Measurements from ENCODE around the gene ZBTB24. TPM values are rescaled to one million over a fixed set of nuclear protein-coding genes. Genes with fewer than 3 reads are reported as not detected.

ZBTB24 gene
- total and polyA plus RNA-seq, 4 donors: 1.2 to 3.9 (median 2.2) TPM

- Histone ChIP-seq H3K36me3 (ENCODE audit: control insufficient read depth in 4 of 4, insufficient read depth in 3 of 4, low read depth in 1 of 4, low read length in 3 of 4) (no peaks in the 10 kb centered on the region), H3K9me3 (ENCODE audit: control insufficient read depth in 4 of 4, low read length in 3 of 4) (no peaks in the 10 kb centered on the region), H3K9ac (ENCODE audit: low read depth in 1 of 2, low read length in 2 of 2) (no peak overlapping the region), H3K4me1 (ENCODE audit: control insufficient read depth in 4 of 4, insufficient read depth in 4 of 4, low read length in 3 of 4) (peaks cover 0 to 8% (median 7%) of the 10 kb centered on the region in 4 donors), H3K4me3 (ENCODE audit: low read depth in 1 of 3, low read length in 3 of 3) (no peak overlapping the region), H3K27me3 (ENCODE audit: control insufficient read depth in 4 of 4, insufficient read depth in 4 of 4, low read length in 3 of 4) (no peaks in the 10 kb centered on the region), H3K27ac (ENCODE audit: low read depth in 1 of 2, low read length in 2 of 2) (no peak overlapping the region)
- WGBS: 91% methylated on average over 4 of the region's 4 CpGs
- TF ChIP-seq RAD21 (IDR thresholded peaks at IDR 0.05) (no peak), FOXA1 (IDR thresholded peaks at IDR 0.05) (no peak), CTCF (IDR thresholded peaks at IDR 0.05; ENCODE audit: low read depth, low read length, missing input control) (no peak), EGR1 (IDR thresholded peaks at IDR 0.05; ENCODE audit: low read depth in 2 of 2) (no peak), HNF4G (IDR thresholded peaks at IDR 0.05) (no peak), FOXA2 (IDR thresholded peaks at IDR 0.05) (no peak), SP1 (IDR thresholded peaks at IDR 0.05) (no peak), YY1 (IDR thresholded peaks at IDR 0.05) (no peak), TAF1 (conservative IDR thresholded peaks at IDR 0.05) (no peak), GABPA (IDR thresholded peaks at IDR 0.05 in 1 of 2, conservative IDR thresholded peaks at IDR 0.05 in 1 of 2) (no peak), HNF4A (conservative IDR thresholded peaks at IDR 0.05) (no peak), ATF3 (IDR thresholded peaks at IDR 0.05) (no peak), JUND (IDR thresholded peaks at IDR 0.05) (no peak)
- TF ChIP-seq, protein P1, sequence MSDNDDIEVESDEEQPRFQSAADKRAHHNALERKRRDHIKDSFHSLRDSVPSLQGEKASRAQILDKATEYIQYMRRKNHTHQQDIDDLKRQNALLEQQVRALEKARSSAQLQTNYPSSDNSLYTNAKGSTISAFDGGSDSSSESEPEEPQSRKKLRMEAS (IDR thresholded peaks at IDR 0.05): no peak
- TF ChIP-seq, protein P2, sequence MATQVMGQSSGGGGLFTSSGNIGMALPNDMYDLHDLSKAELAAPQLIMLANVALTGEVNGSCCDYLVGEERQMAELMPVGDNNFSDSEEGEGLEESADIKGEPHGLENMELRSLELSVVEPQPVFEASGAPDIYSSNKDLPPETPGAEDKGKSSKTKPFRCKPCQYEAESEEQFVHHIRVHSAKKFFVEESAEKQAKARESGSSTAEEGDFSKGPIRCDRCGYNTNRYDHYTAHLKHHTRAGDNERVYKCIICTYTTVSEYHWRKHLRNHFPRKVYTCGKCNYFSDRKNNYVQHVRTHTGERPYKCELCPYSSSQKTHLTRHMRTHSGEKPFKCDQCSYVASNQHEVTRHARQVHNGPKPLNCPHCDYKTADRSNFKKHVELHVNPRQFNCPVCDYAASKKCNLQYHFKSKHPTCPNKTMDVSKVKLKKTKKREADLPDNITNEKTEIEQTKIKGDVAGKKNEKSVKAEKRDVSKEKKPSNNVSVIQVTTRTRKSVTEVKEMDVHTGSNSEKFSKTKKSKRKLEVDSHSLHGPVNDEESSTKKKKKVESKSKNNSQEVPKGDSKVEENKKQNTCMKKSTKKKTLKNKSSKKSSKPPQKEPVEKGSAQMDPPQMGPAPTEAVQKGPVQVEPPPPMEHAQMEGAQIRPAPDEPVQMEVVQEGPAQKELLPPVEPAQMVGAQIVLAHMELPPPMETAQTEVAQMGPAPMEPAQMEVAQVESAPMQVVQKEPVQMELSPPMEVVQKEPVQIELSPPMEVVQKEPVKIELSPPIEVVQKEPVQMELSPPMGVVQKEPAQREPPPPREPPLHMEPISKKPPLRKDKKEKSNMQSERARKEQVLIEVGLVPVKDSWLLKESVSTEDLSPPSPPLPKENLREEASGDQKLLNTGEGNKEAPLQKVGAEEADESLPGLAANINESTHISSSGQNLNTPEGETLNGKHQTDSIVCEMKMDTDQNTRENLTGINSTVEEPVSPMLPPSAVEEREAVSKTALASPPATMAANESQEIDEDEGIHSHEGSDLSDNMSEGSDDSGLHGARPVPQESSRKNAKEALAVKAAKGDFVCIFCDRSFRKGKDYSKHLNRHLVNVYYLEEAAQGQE (IDR thresholded peaks at IDR 0.05): no peak
- DNase-seq (ENCODE audit: low spot score): no peak
These were observed 25.3 kb upstream of the ZBTB24 start for GRCh38 chr6:109508166-109508860.

GRCh38 chr6:109507490-109508072 is 24.6 kb upstream of the ZBTB24 start:
- Histone ChIP-seq H3K9ac (ENCODE audit: low read depth in 1 of 2, low read length in 2 of 2) (no peak overlapping the region), H3K4me1 (ENCODE audit: control insufficient read depth in 4 of 4, insufficient read depth in 4 of 4, low read length in 3 of 4) (peaks cover 0 to 10% (median 9%) of the 10 kb centered on the region in 4 donors), H3K4me3 (ENCODE audit: low read depth in 1 of 3, low read length in 3 of 3) (no peak overlapping the region), H3K27ac (ENCODE audit: low read depth in 1 of 2, low read length in 2 of 2) (no peak overlapping the region), H3K9me3 (ENCODE audit: control insufficient read depth in 4 of 4, low read length in 3 of 4) (no peaks in the 10 kb centered on the region), H3K36me3 (ENCODE audit: control insufficient read depth in 4 of 4, insufficient read depth in 3 of 4, low read depth in 1 of 4, low read length in 3 of 4) (no peaks in the 10 kb centered on the region), H3K27me3 (ENCODE audit: control insufficient read depth in 4 of 4, insufficient read depth in 4 of 4, low read length in 3 of 4) (no peaks in the 10 kb centered on the region)
- no peak for DNase-seq (ENCODE audit: low spot score)
- 89% methylated on average over 4 of the region's 4 CpGs for WGBS
- no peak for TF ChIP-seq FOXA1 (IDR thresholded peaks at IDR 0.05)
- no peak for TF ChIP-seq RAD21 (IDR thresholded peaks at IDR 0.05)
- no peak for TF ChIP-seq CTCF (IDR thresholded peaks at IDR 0.05; ENCODE audit: low read depth, low read length, missing input control)
- TF ChIP-seq RXRA (IDR thresholded peaks at IDR 0.05): no peak
- no peak for TF ChIP-seq EGR1 (IDR thresholded peaks at IDR 0.05; ENCODE audit: low read depth in 2 of 2)
- no peak for TF ChIP-seq ATF3 (IDR thresholded peaks at IDR 0.05)
- TF ChIP-seq FOXA2 (IDR thresholded peaks at IDR 0.05): no peak
- no peak for TF ChIP-seq GABPA (IDR thresholded peaks at IDR 0.05 in 1 of 2, conservative IDR thresholded peaks at IDR 0.05 in 1 of 2)
- TF ChIP-seq HNF4G (IDR thresholded peaks at IDR 0.05): no peak
- TF ChIP-seq, protein P3, sequence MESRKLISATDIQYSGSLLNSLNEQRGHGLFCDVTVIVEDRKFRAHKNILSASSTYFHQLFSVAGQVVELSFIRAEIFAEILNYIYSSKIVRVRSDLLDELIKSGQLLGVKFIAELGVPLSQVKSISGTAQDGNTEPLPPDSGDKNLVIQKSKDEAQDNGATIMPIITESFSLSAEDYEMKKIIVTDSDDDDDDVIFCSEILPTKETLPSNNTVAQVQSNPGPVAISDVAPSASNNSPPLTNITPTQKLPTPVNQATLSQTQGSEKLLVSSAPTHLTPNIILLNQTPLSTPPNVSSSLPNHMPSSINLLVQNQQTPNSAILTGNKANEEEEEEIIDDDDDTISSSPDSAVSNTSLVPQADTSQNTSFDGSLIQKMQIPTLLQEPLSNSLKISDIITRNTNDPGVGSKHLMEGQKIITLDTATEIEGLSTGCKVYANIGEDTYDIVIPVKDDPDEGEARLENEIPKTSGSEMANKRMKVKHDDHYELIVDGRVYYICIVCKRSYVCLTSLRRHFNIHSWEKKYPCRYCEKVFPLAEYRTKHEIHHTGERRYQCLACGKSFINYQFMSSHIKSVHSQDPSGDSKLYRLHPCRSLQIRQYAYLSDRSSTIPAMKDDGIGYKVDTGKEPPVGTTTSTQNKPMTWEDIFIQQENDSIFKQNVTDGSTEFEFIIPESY (IDR thresholded peaks at IDR 0.05): no peak
- no peak for TF ChIP-seq SP1 (IDR thresholded peaks at IDR 0.05)
- TF ChIP-seq YY1 (IDR thresholded peaks at IDR 0.05): no peak
- TF ChIP-seq JUND (IDR thresholded peaks at IDR 0.05): no peak
- TF ChIP-seq NR2F2 (IDR thresholded peaks at IDR 0.05): no peak
- no peak for TF ChIP-seq HNF4A (conservative IDR thresholded peaks at IDR 0.05)
- TF ChIP-seq TAF1 (conservative IDR thresholded peaks at IDR 0.05): no peak
